ENCODE data around the gene AGMO.

AGMO gene

DNA sequence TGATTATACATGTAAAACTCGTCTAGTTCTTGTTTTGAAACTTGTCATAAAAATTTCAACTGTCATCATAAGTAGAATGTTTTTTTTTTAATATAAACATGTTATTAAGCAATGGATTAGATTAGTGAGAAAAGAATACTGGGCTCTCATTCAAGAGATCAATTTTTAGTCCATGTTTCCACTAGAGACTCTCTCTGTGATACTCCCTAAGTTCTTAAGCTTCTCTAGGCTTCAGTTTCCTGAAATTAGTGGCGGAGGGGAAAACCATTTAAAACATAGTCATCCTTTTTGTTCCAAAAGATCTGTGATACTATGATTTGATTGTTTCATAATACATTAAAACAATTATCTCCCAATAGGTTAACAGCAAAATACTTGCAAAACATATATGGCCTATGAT lies 142.2 kb downstream of the AGMO start:
- TF ChIP-seq, protein P1, sequence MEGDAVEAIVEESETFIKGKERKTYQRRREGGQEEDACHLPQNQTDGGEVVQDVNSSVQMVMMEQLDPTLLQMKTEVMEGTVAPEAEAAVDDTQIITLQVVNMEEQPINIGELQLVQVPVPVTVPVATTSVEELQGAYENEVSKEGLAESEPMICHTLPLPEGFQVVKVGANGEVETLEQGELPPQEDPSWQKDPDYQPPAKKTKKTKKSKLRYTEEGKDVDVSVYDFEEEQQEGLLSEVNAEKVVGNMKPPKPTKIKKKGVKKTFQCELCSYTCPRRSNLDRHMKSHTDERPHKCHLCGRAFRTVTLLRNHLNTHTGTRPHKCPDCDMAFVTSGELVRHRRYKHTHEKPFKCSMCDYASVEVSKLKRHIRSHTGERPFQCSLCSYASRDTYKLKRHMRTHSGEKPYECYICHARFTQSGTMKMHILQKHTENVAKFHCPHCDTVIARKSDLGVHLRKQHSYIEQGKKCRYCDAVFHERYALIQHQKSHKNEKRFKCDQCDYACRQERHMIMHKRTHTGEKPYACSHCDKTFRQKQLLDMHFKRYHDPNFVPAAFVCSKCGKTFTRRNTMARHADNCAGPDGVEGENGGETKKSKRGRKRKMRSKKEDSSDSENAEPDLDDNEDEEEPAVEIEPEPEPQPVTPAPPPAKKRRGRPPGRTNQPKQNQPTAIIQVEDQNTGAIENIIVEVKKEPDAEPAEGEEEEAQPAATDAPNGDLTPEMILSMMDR (IDR thresholded peaks at IDR 0.05; ENCODE audit: low read depth, low read length) = no peak

DNA sequence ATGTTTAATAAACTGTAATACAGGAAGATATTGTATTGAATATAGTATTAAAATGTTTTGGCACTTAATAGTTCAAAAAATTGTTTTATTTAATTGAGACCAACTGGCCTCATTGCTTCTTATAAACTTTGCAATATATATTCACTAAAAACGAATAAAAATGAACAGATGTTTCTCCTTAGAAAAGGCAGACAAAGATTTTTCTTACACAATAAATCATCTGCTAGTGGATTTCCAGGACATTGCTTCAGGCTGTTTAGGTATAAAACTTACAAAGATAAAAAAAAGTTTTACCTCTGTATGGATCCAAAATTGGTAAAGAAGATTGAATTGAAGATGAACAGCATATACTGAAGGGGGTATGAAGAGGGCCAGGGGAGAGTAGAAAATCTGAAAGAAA lies 143.6 kb downstream of the AGMO start:
- DNase-seq (ENCODE audit: low read depth, low spot score) = no peak
- in situ Hi-C loops (cut with HindIII; ENCODE audit: low sequenced_read_pairs) = no loop called here
- H3K4me3 ChIP-seq (ENCODE audit: low read depth, low read length) = no peak overlapping the region
- TF ChIP-seq, protein P1 (IDR thresholded peaks at IDR 0.05; ENCODE audit: low read depth, low read length) = no peak

More for the DNA sequence above, 142.2 kb downstream of the AGMO start:
- no peak overlapping the region for H3K4me3 ChIP-seq (ENCODE audit: low read depth, low read length)
- in situ Hi-C loops (cut with HindIII; ENCODE audit: low sequenced_read_pairs) = no loop called here
- DNase-seq (ENCODE audit: low read depth, low spot score) = no peak

DNA sequence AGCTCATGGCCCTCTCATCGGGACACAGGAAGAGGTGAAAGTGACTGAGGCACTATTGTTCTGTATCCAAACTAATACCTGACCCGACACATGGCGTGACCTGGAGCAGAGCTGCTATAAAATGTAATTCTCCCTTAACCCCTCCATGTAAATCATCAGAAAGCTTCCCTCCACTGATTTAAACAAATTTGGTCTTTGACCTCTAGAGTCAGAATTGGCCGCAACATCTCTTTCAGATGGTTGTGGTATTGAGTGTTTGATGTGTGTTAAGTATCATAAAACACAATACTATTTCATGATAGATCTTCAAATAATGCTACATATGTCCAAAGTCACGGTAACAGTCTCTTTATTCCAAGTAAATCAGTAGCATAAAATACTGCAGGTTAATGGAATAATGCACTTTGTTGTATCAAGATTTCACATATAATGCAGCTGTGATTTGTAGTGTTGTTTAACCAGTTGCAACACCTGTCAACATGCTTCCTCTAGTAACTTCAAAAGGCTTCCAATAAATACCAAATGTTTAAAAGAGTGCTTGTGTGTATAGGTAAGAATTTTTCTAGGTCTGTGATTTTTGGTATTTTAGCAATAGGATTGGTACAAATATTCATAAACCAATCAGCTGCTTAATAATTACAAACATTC lies 144.3 kb downstream of the AGMO start:
- H3K4me3 ChIP-seq (ENCODE audit: low read depth, low read length) = no peak overlapping the region
- in situ Hi-C loops (cut with HindIII; ENCODE audit: low sequenced_read_pairs) = no loop called here
- DNase-seq (ENCODE audit: low read depth, low spot score) = no peak
- TF ChIP-seq, protein P1 (IDR thresholded peaks at IDR 0.05; ENCODE audit: low read depth, low read length) = no peak

DNA sequence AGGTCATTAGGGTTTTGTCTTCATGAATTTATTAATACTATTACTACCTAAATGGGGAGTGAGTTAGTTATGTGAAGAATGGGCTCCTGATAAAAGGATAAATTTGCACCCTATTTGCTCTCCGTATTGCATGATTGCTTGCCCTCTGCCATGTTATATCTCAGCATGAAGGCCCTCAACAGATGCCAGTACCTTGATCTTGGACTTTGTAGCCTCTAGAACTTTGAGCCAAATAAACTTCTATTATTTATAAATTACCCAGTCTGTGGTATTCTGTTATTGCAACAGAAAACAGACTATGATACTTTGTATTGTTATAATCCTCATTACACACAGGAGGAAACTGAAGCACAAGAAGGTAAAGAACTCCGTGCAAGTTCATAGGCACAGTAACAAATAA lies 150.8 kb downstream of the AGMO start:
- TF ChIP-seq, protein P1 (IDR thresholded peaks at IDR 0.05; ENCODE audit: low read depth, low read length) = no peak
- H3K4me3 ChIP-seq (ENCODE audit: low read depth, low read length) = no peak overlapping the region
- DNase-seq (ENCODE audit: low read depth, low spot score) = no peak
- in situ Hi-C loops (cut with HindIII; ENCODE audit: low sequenced_read_pairs) = no loop called here

DNA sequence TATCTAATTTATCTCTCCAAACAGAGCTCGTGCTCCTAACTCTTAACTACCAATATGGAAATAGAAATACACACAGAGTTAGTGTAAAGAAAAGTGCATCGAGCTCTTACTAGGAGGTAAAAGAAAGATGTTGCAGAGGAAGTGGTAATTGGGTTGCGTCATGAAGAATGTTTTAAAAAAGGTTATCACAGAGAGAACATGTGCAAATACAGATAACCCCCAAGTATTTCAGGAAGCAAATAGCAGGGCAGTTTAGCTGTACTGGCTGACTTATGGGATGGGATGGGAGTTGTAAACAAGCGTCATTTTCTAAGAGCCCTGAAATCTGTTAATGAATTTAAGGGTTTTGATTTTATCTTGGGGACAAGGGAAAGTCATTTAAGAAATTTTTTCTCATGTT lies 153.9 kb downstream of the AGMO start:
- DNase-seq (ENCODE audit: low read depth, low spot score) = no peak
- TF ChIP-seq, protein P1 (IDR thresholded peaks at IDR 0.05; ENCODE audit: low read depth, low read length) = no peak
- no peak overlapping the region for H3K4me3 ChIP-seq (ENCODE audit: low read depth, low read length)
- in situ Hi-C loops (cut with HindIII; ENCODE audit: low sequenced_read_pairs) = no loop called here

DNA sequence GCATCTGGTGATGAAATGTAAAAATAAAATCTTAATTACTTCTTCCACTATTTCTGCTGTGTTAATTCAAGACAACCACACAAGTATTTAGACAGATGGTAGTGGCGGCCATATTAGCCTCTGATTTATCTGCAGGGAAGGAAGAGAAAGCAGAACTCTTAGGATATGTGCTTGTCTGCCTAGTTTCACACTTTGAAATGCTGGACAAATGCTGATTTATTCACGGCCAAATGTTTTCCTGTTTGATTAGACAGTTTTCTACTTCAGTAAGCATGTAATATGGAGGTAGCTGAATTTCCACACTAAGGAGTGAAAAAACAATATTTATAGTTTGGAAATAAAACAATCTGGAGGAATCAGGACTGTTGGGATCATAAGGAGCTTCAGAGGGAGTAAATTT lies 158.1 kb downstream of the AGMO start:
- TF ChIP-seq, protein P1 (IDR thresholded peaks at IDR 0.05; ENCODE audit: low read depth, low read length) = no peak
- in situ Hi-C loops (cut with HindIII; ENCODE audit: low sequenced_read_pairs) = no loop called here
- DNase-seq (ENCODE audit: low read depth, low spot score) = no peak

More for the DNA sequence above, 158.1 kb downstream of the AGMO start:
- H3K4me3 ChIP-seq (ENCODE audit: low read depth, low read length) = no peak overlapping the region
